Retinal pigment epithelial cell (primary cell): ENCODE measurements around the gene GREM2.
A peak's percentile ranks its signal among the peaks of the same experiment; 100 is the strongest.

Experiments used
- DNase-seq: peaks from one replicate; pipeline ENCODE4 v3.0.0-alpha.2; 2010; ENCODE audit warnings: low read depth
- H3K4me3 ChIP-seq: 2 replicates; pipeline ENCODE4 v1.5.1; 2011; ENCODE audit warnings: mild to moderate bottlenecking, low read length, control low read depth, moderate library complexity
- CTCF ChIP-seq: conservative IDR thresholded peaks from 2 replicates; pipeline ENCODE4 v1.5.1; 2011; ENCODE audit warnings: low read depth, low read length, control low read depth, inconsistent platforms

The GREM2 gene

GRCh38 chr1:240486611-240487010 is 125.3 kb downstream of the GREM2 start:
- no peak for DNase-seq
- H3K4me3 ChIP-seq = no peak overlapping the region
- TF ChIP-seq CTCF = no peak

- no peak for TF ChIP-seq CTCF
- no peak overlapping the region for H3K4me3 ChIP-seq
Measured at GRCh38 chr1:240484804-240485443, 127.0 kb downstream of the GREM2 start.

GRCh38 chr1:240478536-240478935 is 133.4 kb downstream of the GREM2 start:
- no peak overlapping the region for H3K4me3 ChIP-seq
- no peak for DNase-seq
- no peak for TF ChIP-seq CTCF

More at GRCh38 chr1:240484804-240485443, 127.0 kb downstream of the GREM2 start:
- DNase-seq = no peak

GRCh38 chr1:240475832-240476231 is 136.1 kb downstream of the GREM2 start:
- no peak for TF ChIP-seq CTCF
- DNase-seq = no peak
- H3K4me3 ChIP-seq = no peak overlapping the region

- DNase-seq = peak; percentile 51
- TF ChIP-seq CTCF = no peak
- H3K4me3 ChIP-seq = no peak overlapping the region
Measured at GRCh38 chr1:240474133-240474614, 137.8 kb downstream of the GREM2 start.

GRCh38 chr1:240468656-240469055 is 143.3 kb downstream of the GREM2 start:
- DNase-seq = no peak
- H3K4me3 ChIP-seq = no peak overlapping the region
- TF ChIP-seq CTCF = no peak

- no peak for TF ChIP-seq CTCF
- H3K4me3 ChIP-seq = no peak overlapping the region
- DNase-seq = no peak
Measured at GRCh38 chr1:240467895-240468294, 144.1 kb downstream of the GREM2 start.
